ENCODE data around the gene PDCD2L. TPM values are rescaled to one million over a fixed set of nuclear protein-coding genes. Genes with fewer than 3 reads are reported as not detected.

Gene PDCD2L
- total RNA-seq, 1 experiment from 2014 or later: 27.1 TPM

GRCh38 chr19:34357431-34357830, 46.8 kb upstream of the PDCD2L start:
- intact Hi-C loops (cut with micrococcal nuclease; ENCODE audit: unreplicated experiment): no loop called here
- no peak overlapping the region for H3K4me3 ChIP-seq (ENCODE audit: low read depth, low read length, poor library complexity, severe bottlenecking)
- peaks cover 4% of the 10 kb centered on the region for H3K36me3 ChIP-seq (ENCODE audit: insufficient read depth, low read length, poor library complexity, severe bottlenecking)
- POLR2A ChIA-PET (ENCODE audit: low non-redundant PET): no interaction called here
- no peaks in the 10 kb centered on the region for H3K27me3 ChIP-seq (replicated peaks; ENCODE audit: insufficient read depth, low read depth, low read length, poor library complexity)
- peaks cover 17% of the 10 kb centered on the region for H3K4me1 ChIP-seq (ENCODE audit: insufficient read depth, low read length, poor library complexity, severe bottlenecking)
- no peak for TF ChIP-seq CTCF (conservative IDR thresholded peaks at IDR 0.05; ENCODE audit: low read depth, low read length)
- TF ChIP-seq EZH2 (IDR thresholded peaks at IDR 0.05; ENCODE audit: borderline replicate concordance, low read depth, low read length, poor library complexity, severe bottlenecking): no peak
- CTCF ChIA-PET: no interaction called here
- H3K27ac ChIP-seq (ENCODE audit: low read depth, low read length, poor library complexity, severe bottlenecking): peak overlapping the region; percentile 0
- no TSS peak for BruUV-seq (replicated peaks)
- H3K9me3 ChIP-seq (ENCODE audit: low read depth, low read length, poor library complexity, severe bottlenecking): no peaks in the 10 kb centered on the region
- DNase-seq (ENCODE audit: low spot score): no peak

GRCh38 chr19:34359140-34359953, 44.9 kb upstream of the PDCD2L start:
- intact Hi-C loops (cut with micrococcal nuclease; ENCODE audit: unreplicated experiment): no loop called here
- H3K9me3 ChIP-seq (ENCODE audit: low read depth, low read length, poor library complexity, severe bottlenecking): no peaks in the 10 kb centered on the region
- POLR2A ChIA-PET (ENCODE audit: low non-redundant PET): no interaction called here
- H3K4me3 ChIP-seq (ENCODE audit: low read depth, low read length, poor library complexity, severe bottlenecking): peak overlapping the region; percentile 40
- no peaks in the 10 kb centered on the region for H3K27me3 ChIP-seq (replicated peaks; ENCODE audit: insufficient read depth, low read depth, low read length, poor library complexity)
- peak overlapping the region; percentile 73 for H3K27ac ChIP-seq (ENCODE audit: low read depth, low read length, poor library complexity, severe bottlenecking)
- CTCF ChIA-PET: no interaction called here
- peaks cover 17% of the 10 kb centered on the region for H3K4me1 ChIP-seq (ENCODE audit: insufficient read depth, low read length, poor library complexity, severe bottlenecking)
- TF ChIP-seq CTCF (conservative IDR thresholded peaks at IDR 0.05; ENCODE audit: low read depth, low read length) (peak; percentile 82), EZH2 (IDR thresholded peaks at IDR 0.05; ENCODE audit: borderline replicate concordance, low read depth, low read length, poor library complexity, severe bottlenecking) (no peak)
- DNase-seq (ENCODE audit: low spot score): peak; percentile 98
- H3K36me3 ChIP-seq (ENCODE audit: insufficient read depth, low read length, poor library complexity, severe bottlenecking): peaks cover 4% of the 10 kb centered on the region
- no TSS peak for BruUV-seq (replicated peaks)

- H3K27ac ChIP-seq (ENCODE audit: low read depth, low read length, poor library complexity, severe bottlenecking): peak overlapping the region; percentile 73
- TF ChIP-seq EZH2 (IDR thresholded peaks at IDR 0.05; ENCODE audit: borderline replicate concordance, low read depth, low read length, poor library complexity, severe bottlenecking) (no peak), CTCF (conservative IDR thresholded peaks at IDR 0.05; ENCODE audit: low read depth, low read length) (no peak)
- no peak for DNase-seq (ENCODE audit: low spot score)
- intact Hi-C loops (cut with micrococcal nuclease; ENCODE audit: unreplicated experiment): no loop called here
- H3K36me3 ChIP-seq (ENCODE audit: insufficient read depth, low read length, poor library complexity, severe bottlenecking): peaks cover 3% of the 10 kb centered on the region
- peaks cover 17% of the 10 kb centered on the region for H3K4me1 ChIP-seq (ENCODE audit: insufficient read depth, low read length, poor library complexity, severe bottlenecking)
- H3K9me3 ChIP-seq (ENCODE audit: low read depth, low read length, poor library complexity, severe bottlenecking): no peaks in the 10 kb centered on the region
- no peaks in the 10 kb centered on the region for H3K27me3 ChIP-seq (replicated peaks; ENCODE audit: insufficient read depth, low read depth, low read length, poor library complexity)
- CTCF ChIA-PET: no interaction called here
- peak overlapping the region; percentile 40 for H3K4me3 ChIP-seq (ENCODE audit: low read depth, low read length, poor library complexity, severe bottlenecking)
- no TSS peak for BruUV-seq (replicated peaks)
- POLR2A ChIA-PET (ENCODE audit: low non-redundant PET): no interaction called here
Measured at GRCh38 chr19:34359954-34360315, 44.3 kb upstream of the PDCD2L start.
